ENCODE data around the gene UBA6.

The UBA6 gene

GRCh38 chr4:67702166-67702565 is 1.2 kb upstream of the UBA6 start:
- Histone ChIP-seq H3K4me3 (no peak overlapping the region), H3K36me3 (no peaks in the 10 kb centered on the region), H3K27me3 (no peaks in the 10 kb centered on the region), H3K27ac (peak overlapping the region in 1 of 2 donors; percentile 98), H3K9me3 (no peaks in the 10 kb centered on the region), H3K4me1 (peaks cover 0 to 14% (median 7%) of the 10 kb centered on the region in 4 donors)
- TF ChIP-seq, protein P1, sequence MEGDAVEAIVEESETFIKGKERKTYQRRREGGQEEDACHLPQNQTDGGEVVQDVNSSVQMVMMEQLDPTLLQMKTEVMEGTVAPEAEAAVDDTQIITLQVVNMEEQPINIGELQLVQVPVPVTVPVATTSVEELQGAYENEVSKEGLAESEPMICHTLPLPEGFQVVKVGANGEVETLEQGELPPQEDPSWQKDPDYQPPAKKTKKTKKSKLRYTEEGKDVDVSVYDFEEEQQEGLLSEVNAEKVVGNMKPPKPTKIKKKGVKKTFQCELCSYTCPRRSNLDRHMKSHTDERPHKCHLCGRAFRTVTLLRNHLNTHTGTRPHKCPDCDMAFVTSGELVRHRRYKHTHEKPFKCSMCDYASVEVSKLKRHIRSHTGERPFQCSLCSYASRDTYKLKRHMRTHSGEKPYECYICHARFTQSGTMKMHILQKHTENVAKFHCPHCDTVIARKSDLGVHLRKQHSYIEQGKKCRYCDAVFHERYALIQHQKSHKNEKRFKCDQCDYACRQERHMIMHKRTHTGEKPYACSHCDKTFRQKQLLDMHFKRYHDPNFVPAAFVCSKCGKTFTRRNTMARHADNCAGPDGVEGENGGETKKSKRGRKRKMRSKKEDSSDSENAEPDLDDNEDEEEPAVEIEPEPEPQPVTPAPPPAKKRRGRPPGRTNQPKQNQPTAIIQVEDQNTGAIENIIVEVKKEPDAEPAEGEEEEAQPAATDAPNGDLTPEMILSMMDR (IDR thresholded peaks at IDR 0.05): no peak
- intact Hi-C loops (cut with DNase I; ENCODE audit: low total_unique reads): no loop called here
- DNase-seq: no peak

GRCh38 chr4:67701517-67701850 is 529 bp upstream of the UBA6 start:
- Histone ChIP-seq H3K4me1 (peaks cover 0 to 14% (median 7%) of the 10 kb centered on the region in 4 donors), H3K27ac (peak overlapping the region; percentile 90 to 98), H3K4me3 (peak overlapping the region; percentile 85 to 97), H3K36me3 (no peaks in the 10 kb centered on the region), H3K9me3 (no peaks in the 10 kb centered on the region), H3K27me3 (no peaks in the 10 kb centered on the region)
- TF ChIP-seq, protein P1 (IDR thresholded peaks at IDR 0.05): no peak
- intact Hi-C loops (cut with DNase I; ENCODE audit: low total_unique reads): loop anchor here (2.0 kb wide), 1 partner anchor 157 kb away; the partner anchor contains the start of gene CENPC
- no peak for DNase-seq

- intact Hi-C loops (cut with DNase I; ENCODE audit: low total_unique reads): loop anchor here (2.0 kb wide), 1 partner anchor 155 kb away; the partner anchor contains the start of gene CENPC
These were observed 728 bp downstream of the UBA6 start for GRCh38 chr4:67700116-67700737.

GRCh38 chr4:67699603-67700002 is 1.4 kb downstream of the UBA6 start:
- TF ChIP-seq, protein P1 (IDR thresholded peaks at IDR 0.05): no peak
- intact Hi-C loops (cut with DNase I; ENCODE audit: low total_unique reads): loop anchor here (2.0 kb wide), 1 partner anchor 155 kb away; the partner anchor contains the start of gene CENPC
- no peak for DNase-seq
- peaks cover 0 to 6% (median 0%) of the 10 kb centered on the region in 3 donors for H3K36me3 ChIP-seq
- H3K4me1 ChIP-seq: peaks cover 0 to 14% (median 7%) of the 10 kb centered on the region in 4 donors
- no peaks in the 10 kb centered on the region for H3K27me3 ChIP-seq
- H3K9me3 ChIP-seq: no peaks in the 10 kb centered on the region
- H3K27ac ChIP-seq: no peak overlapping the region
- no peak overlapping the region for H3K4me3 ChIP-seq

More at GRCh38 chr4:67700116-67700737, 728 bp downstream of the UBA6 start:
- Histone ChIP-seq H3K36me3 (peaks cover 0 to 3% (median 0%) of the 10 kb centered on the region in 3 donors), H3K27ac (peak overlapping the region; percentile 90 to 98), H3K4me1 (peaks cover 0 to 14% (median 7%) of the 10 kb centered on the region in 4 donors), H3K4me3 (peak overlapping the region; percentile 85 to 97), H3K27me3 (no peaks in the 10 kb centered on the region), H3K9me3 (no peaks in the 10 kb centered on the region)
- TF ChIP-seq, protein P1 (IDR thresholded peaks at IDR 0.05): no peak
- DNase-seq: no peak

GRCh38 chr4:67697860-67698687 is 2.9 kb downstream of the UBA6 start:
- no peak for DNase-seq
- H3K4me3 ChIP-seq: no peak overlapping the region
- H3K9me3 ChIP-seq: no peaks in the 10 kb centered on the region
- intact Hi-C loops (cut with DNase I; ENCODE audit: low total_unique reads): no loop called here
- TF ChIP-seq, protein P1 (IDR thresholded peaks at IDR 0.05): no peak
- no peaks in the 10 kb centered on the region for H3K27me3 ChIP-seq
- H3K27ac ChIP-seq: no peak overlapping the region
- H3K36me3 ChIP-seq: peaks cover 0 to 6% (median 1%) of the 10 kb centered on the region in 3 donors
- H3K4me1 ChIP-seq: peaks cover 0 to 14% (median 7%) of the 10 kb centered on the region in 4 donors

All from tibial artery (tissue), 4 donors.